B cell (primary cell): ENCODE results near the gene CDK6. TPM values are rescaled to one million over a fixed set of nuclear protein-coding genes. Genes with fewer than 3 reads are reported as not detected.

ENCODE experiments used
- ATAC-seq: fragments of 200-7000 bp; cut with Tn5 transposase; one replicate; pipeline ENCODE4 v1.10.0; 2021; ENCODE audit warnings: low read depth, mild to moderate bottlenecking, moderate number of reproducible peaks, moderate library complexity
- CTCF ChIA-PET: fragments of 350-600 bp; sonication (Branson Sonifier 250); formaldehyde crosslinking; loops from one replicate; lab custom pipeline; 2021; ENCODE audit warnings: antibody characterized with exemption, inconsistent platforms; lab: Charles Lee
- POLR2A ChIA-PET: fragments of 350-600 bp; sonication (Branson Sonifier 250); formaldehyde crosslinking; loops from one replicate; lab custom pipeline; 2021; ENCODE audit warnings: antibody characterized with exemption; lab: Charles Lee
- DNase-seq: peaks from one replicate; pipeline ENCODE4 v3.0.0; 2013
- H2AFZ ChIP-seq: 2 replicates; pipeline ENCODE4 v1.6.1; 2012; ENCODE audit warnings: mild to moderate bottlenecking, low read depth, low read length; ENCODE audit not compliant: insufficient read depth, poor library complexity, severe bottlenecking
- H3K27ac ChIP-seq, 2 donors: 1 replicate in 1 of 2; 2 replicates in 1 of 2; pipeline ENCODE4 v1.5.1; 2012 to 2013; ENCODE audit warnings: low read length in 2 of 2, mild to moderate bottlenecking in 2 of 2, moderate library complexity in 1 of 2
- H3K27me3 ChIP-seq, 4 experiments: fragments of 200-600 bp in 1 of 4; sonication (generic) in 1 of 4; replicated peaks in 1 of 4; 1 replicate in 2 of 4; 2 replicates in 2 of 4; pipeline versions ENCODE4 v1.6.1 to v1.7.0; 2013 to 2016; ENCODE audit warnings: low read length in 3 of 4, mild to moderate bottlenecking in 2 of 4, mixed read lengths in 1 of 4, moderate library complexity in 1 of 4; ENCODE audit not compliant: insufficient read depth in 4 of 4, control insufficient read depth in 3 of 4; ENCODE audit errors: control extremely low read depth in 1 of 4
- H3K36me3 ChIP-seq, 2 experiments: replicated peaks in 1 of 2; 1 replicate in 1 of 2; 2 replicates in 1 of 2; pipeline versions ENCODE4 v1.6.1 to v1.7.1; 2013; ENCODE audit warnings: low read length in 1 of 2; ENCODE audit not compliant: insufficient read depth in 2 of 2, control insufficient read depth in 1 of 2; ENCODE audit errors: control extremely low read depth in 1 of 2, extremely low read depth in 1 of 2
- H3K4me1 ChIP-seq, 2 donors: fragments of 200-600 bp in 1 of 2; sonication (generic) in 1 of 2; 1 replicate in 1 of 2; 2 replicates in 1 of 2; pipeline versions ENCODE4 v1.5.1 to v1.6.1; 2013 to 2017; ENCODE audit warnings: low read length in 2 of 2; ENCODE audit not compliant: control insufficient read depth in 2 of 2, insufficient read depth in 2 of 2
- H3K4me2 ChIP-seq: replicated peaks from 2 replicates; pipeline ENCODE3; 2012; ENCODE audit warnings: mild to moderate bottlenecking, low read depth, low read length; ENCODE audit not compliant: poor library complexity, severe bottlenecking
- H3K4me3 ChIP-seq, 5 experiments: fragments of 200-600 bp in 1 of 5; sonication (generic) in 1 of 5; 1 replicate in 3 of 5; 2 replicates in 2 of 5; pipeline versions ENCODE4 v1.5.1 to v1.7.0; 2011 to 2016; ENCODE audit warnings: low read length in 4 of 5, mild to moderate bottlenecking in 4 of 5, low read depth in 2 of 5, control low read depth in 1 of 5, moderate library complexity in 1 of 5; ENCODE audit not compliant: insufficient read depth in 1 of 5; ENCODE audit errors: control extremely low read depth in 1 of 5, extremely low read depth in 1 of 5
- H3K79me2 ChIP-seq: fragments of 200-600 bp; sonication (generic); one replicate; pipeline ENCODE4 v1.6.0; 2016; ENCODE audit warnings: low read length; ENCODE audit not compliant: control insufficient read depth, insufficient read depth
- H3K9ac ChIP-seq: fragments of 200-600 bp; sonication (generic); 2 replicates; pipeline ENCODE4 v1.6.1; 2017; ENCODE audit warnings: mild to moderate bottlenecking, low read length, moderate library complexity
- H3K9me3 ChIP-seq, 3 donors: one replicate each; pipeline versions ENCODE4 v1.6.1 to v1.7.1; 2013; ENCODE audit warnings: low read length in 2 of 3; ENCODE audit not compliant: control insufficient read depth in 2 of 3, insufficient read depth in 1 of 3; ENCODE audit errors: control extremely low read depth in 1 of 3
- H4K20me1 ChIP-seq: 2 replicates; pipeline ENCODE4 v1.6.0; 2012; ENCODE audit warnings: mild to moderate bottlenecking, low read length; ENCODE audit not compliant: insufficient read depth, control insufficient read depth, poor library complexity, severe bottlenecking
- H3K27ac Mint-ChIP-seq: one replicate; pipeline ENCODE4 v1.8.0; 2021; ENCODE audit warnings: mixed read lengths
- H3K27me3 Mint-ChIP-seq: one replicate; pipeline ENCODE4 v1.8.0; 2021; ENCODE audit warnings: mixed read lengths
- H3K4me1 Mint-ChIP-seq: one replicate; pipeline ENCODE4 v1.8.0; 2021; ENCODE audit warnings: mixed read lengths
- H3K4me3 Mint-ChIP-seq: one replicate; pipeline ENCODE4 v1.8.0; 2021; ENCODE audit warnings: mixed read lengths
- H3K9me3 Mint-ChIP-seq: one replicate; pipeline ENCODE4 v1.8.0; 2022; ENCODE audit warnings: mixed read lengths; ENCODE audit not compliant: insufficient read depth
- CTCF ChIP-seq: fragments of 200-600 bp; IDR thresholded peaks from one replicate; pipeline ENCODE4 v1.8.0; 2022; ENCODE audit warnings: antibody characterized with exemption, mild to moderate bottlenecking
- EZH2 ChIP-seq: IDR thresholded peaks from 2 replicates; pipeline ENCODE4 v1.6.1; 2012; ENCODE audit warnings: borderline replicate concordance, low read depth, mild to moderate bottlenecking, moderate library complexity, low read length; ENCODE audit not compliant: insufficient read depth, poor library complexity, severe bottlenecking
- WGBS: methylation state at CpG from one replicate; pipeline ENCODE4 v1.1.5; 2013; ENCODE audit warnings: missing lambda C conversion rate; ENCODE audit not compliant: insufficient coverage; 5-methylcytosine and 5-hydroxymethylcytosine counted together
- intact Hi-C: fragments of 100-400 bp; cut with micrococcal nuclease; formaldehyde crosslinking; loops from one replicate; pipeline ENCODE4 v1.10.0; 2022
- polyA plus RNA-seq: library from polyadenylated mRNA; depleted of rRNA; stranded (reverse); fragments of >200 nt; gene quantifications from 2 replicates; pipeline ENCODE4 v1.2.3, GENCODE V29; 2012
- total RNA-seq, 2 donors: library from RNA; stranded (reverse); fragments of 120-200 nt in 1 of 2; gene quantifications; 1 replicate in 1 of 2; 2 replicates in 1 of 2; pipeline versions ENCODE4 v1.2.3 to v1.2.4, GENCODE V29; 2013 to 2022

CDK6 gene
- total and polyA plus RNA-seq, 2 donors (not counting 1 experiment from before 2014, with no cell fraction given) = 3.0 to 14.6 TPM

DNA sequence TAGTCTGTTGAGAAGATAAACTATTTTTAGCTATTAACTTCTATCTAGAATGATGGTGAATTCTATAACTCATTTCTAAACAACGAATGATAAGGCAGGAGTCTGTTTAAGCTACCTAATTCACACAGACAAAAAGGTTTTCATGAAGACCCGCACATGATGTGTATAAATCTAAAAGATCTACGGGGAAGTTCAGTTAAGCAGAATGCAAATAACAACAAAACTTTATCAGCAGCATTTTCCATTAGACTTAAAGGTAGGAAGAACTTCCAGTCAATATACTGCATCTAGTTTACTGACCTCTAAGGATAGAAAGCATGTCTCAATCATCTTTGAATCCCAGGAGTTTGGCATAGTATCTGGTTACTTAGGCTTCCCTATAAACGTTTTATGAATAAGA is 62.6 kb downstream of the CDK6 start:
- ChIA-PET POLR2A (no interaction called here), CTCF (no interaction called here)
- Histone ChIP-seq H3K36me3 (peaks cover 0 to 4% of the 10 kb centered on the region in 2 experiments), H3K27ac (no peak overlapping the region), H3K79me2 (peaks cover 6% of the 10 kb centered on the region), H2AFZ (no peak overlapping the region), H3K27me3 (no peaks in the 10 kb centered on the region), H4K20me1 (no peaks in the 10 kb centered on the region), H3K4me2 (no peak overlapping the region), H3K4me1 (no peaks in the 10 kb centered on the region), H3K9me3 (no peaks in the 10 kb centered on the region), H3K9ac (no peak overlapping the region), H3K4me3 (no peak overlapping the region)
- Mint-ChIP-seq H3K9me3 (peaks cover 4% of the 10 kb centered on the region), H3K4me1 (peaks cover 7% of the 10 kb centered on the region), H3K27me3 (no peaks in the 10 kb centered on the region), H3K4me3 (no peak overlapping the region), H3K27ac (no peak overlapping the region)
- ATAC-seq (no peak), DNase-seq (no peak)
- no peak for TF ChIP-seq CTCF
- TF ChIP-seq EZH2 = no peak
- intact Hi-C loops = no loop called here
- no CpG with 5 or more reads among the region's 4 CpGs for WGBS

GRCh38 chr7:92769844-92770243 is 66.5 kb downstream of the CDK6 start:
- TF ChIP-seq CTCF (no peak), EZH2 (no peak)
- no peaks in the 10 kb centered on the region for H3K27me3 Mint-ChIP-seq
- H3K4me1 ChIP-seq = no peaks in the 10 kb centered on the region
- H3K79me2 ChIP-seq = peaks cover 16% of the 10 kb centered on the region
- H4K20me1 ChIP-seq = no peaks in the 10 kb centered on the region
- peaks cover 9% of the 10 kb centered on the region for H3K4me1 Mint-ChIP-seq
- no peak for ATAC-seq
- H2AFZ ChIP-seq = no peak overlapping the region
- no peak for DNase-seq
- H3K9ac ChIP-seq = no peak overlapping the region
- intact Hi-C loops = no loop called here
- H3K9me3 Mint-ChIP-seq = no peaks in the 10 kb centered on the region
- no peak overlapping the region for H3K4me3 Mint-ChIP-seq
- CTCF ChIA-PET = no interaction called here
- POLR2A ChIA-PET = no interaction called here
- H3K9me3 ChIP-seq = no peaks in the 10 kb centered on the region
- H3K27me3 ChIP-seq = no peaks in the 10 kb centered on the region
- H3K36me3 ChIP-seq = peaks cover 0 to 7% of the 10 kb centered on the region in 2 experiments
- H3K27ac ChIP-seq = no peak overlapping the region
- no peak overlapping the region for H3K4me3 ChIP-seq
- H3K27ac Mint-ChIP-seq = no peak overlapping the region
- WGBS = no CpG with 5 or more reads among the region's 1 CpG
- no peak overlapping the region for H3K4me2 ChIP-seq
